ENCODE measurements around the gene KCNJ6. TPM values are rescaled to one million over a fixed set of nuclear protein-coding genes. Genes with fewer than 3 reads are reported as not detected.

Gene KCNJ6
- total RNA-seq, 1 experiment from 2014 or later: not detected

- POLR2A ChIA-PET: no interaction called here
- Histone ChIP-seq H4K20me1 (ENCODE audit: insufficient read depth) (no peaks in the 10 kb centered on the region), H3K9me3 (ENCODE audit: control insufficient read depth in 1 of 2, insufficient read depth in 1 of 2, low read depth in 1 of 2, low read length in 2 of 2) (no peaks in the 10 kb centered on the region), H3K27me3 (ENCODE audit: insufficient read depth, low read length) (no peaks in the 10 kb centered on the region), H3K9me2 (ENCODE audit: insufficient read depth) (no peaks in the 10 kb centered on the region), H3K4me1 (ENCODE audit: control insufficient read depth in 1 of 2, insufficient read depth in 2 of 2, low read length in 2 of 2) (peaks cover 11 to 20% of the 10 kb centered on the region in 2 experiments), H3K27ac (ENCODE audit: low read depth, low read length) (no peak overlapping the region), H3K36me3 (ENCODE audit: control insufficient read depth in 1 of 2, insufficient read depth in 2 of 2, low read length in 2 of 2) (no peaks in the 10 kb centered on the region), H3K4me2 (ENCODE audit: low read length) (no peak overlapping the region), H2AFZ (ENCODE audit: low read depth, low read length, poor library complexity, severe bottlenecking) (no peak overlapping the region), H3K9ac (ENCODE audit: low read length) (no peak overlapping the region), H3K79me2 (ENCODE audit: insufficient read depth, low read length) (no peaks in the 10 kb centered on the region), H3K4me3 (replicated peaks in 1 of 2; ENCODE audit: low read depth in 1 of 2, low read length in 2 of 2) (no peak overlapping the region)
- intact Hi-C loops (cut with micrococcal nuclease): no loop called here
- no peak for TF ChIP-seq REST (IDR thresholded peaks at IDR 0.05; ENCODE audit: low read depth)
- TF ChIP-seq CEBPB (IDR thresholded peaks at IDR 0.05; ENCODE audit: low read depth): no peak
- TF ChIP-seq ZBTB33 (IDR thresholded peaks at IDR 0.05; ENCODE audit: extremely low read depth, insufficient replicate concordance, low read length): no peak
- no peak for TF ChIP-seq ZNF274 (IDR thresholded peaks at IDR 0.05; ENCODE audit: low read depth, low read length)
- CTCF ChIA-PET: no interaction called here
- DNase-seq (ENCODE audit: low read depth, low spot score) (no peak), ATAC-seq (no peak)
- RAD21 ChIA-PET (ENCODE audit: low non-redundant PET in 1 of 2, low total read pairs in 2 of 2, uncharacterized antibody in 2 of 2, unreplicated experiment in 2 of 2): no interaction called here
- no TSS peak for BruUV-seq (replicated peaks)
Measured at GRCh38 chr21:37568916-37569315, 347.3 kb downstream of the KCNJ6 start.

Measured in HCT116 (cell line).